IMR-90 (cell line): ENCODE results near the gene DEK. TPM values are rescaled to one million over a fixed set of nuclear protein-coding genes. Genes with fewer than 3 reads are reported as not detected.

Experiments used
- ATAC-seq: fragments of 200-7000 bp; cut with Tn5 transposase; 2 replicates; pipeline ENCODE4 v1.9.1; 2020; ENCODE audit warnings: low read depth, mild to moderate bottlenecking, moderate library complexity
- BruUV-seq: library from RNA; stranded (reverse); fragments of 400-500 nt; replicated peaks from 2 replicates; lab custom pipeline; 2021; lab: Mats Ljungman, UMichigan
- CTCF ChIA-PET: fragments of 300-600 bp; formaldehyde crosslinking; extraction: SDS; loops from one replicate; lab custom pipeline; 2021; ENCODE audit warnings: antibody characterized with exemption; lab: Yijun Ruan, JAX
- POLR2A ChIA-PET: fragments of 300-600 bp; sonication (Branson Sonifier 250); formaldehyde crosslinking; loops from one replicate; lab custom pipeline; 2022; ENCODE audit warnings: antibody characterized with exemption; ENCODE audit not compliant: unreplicated experiment; lab: Charles Lee
- DNase-seq: peaks from one replicate; pipeline ENCODE4 v3.0.0; 2013
- H2AFZ ChIP-seq: replicated peaks from 2 replicates; pipeline ENCODE3; 2013; ENCODE audit warnings: low read length, mild to moderate bottlenecking; ENCODE audit not compliant: poor library complexity
- H2AK5ac ChIP-seq: 2 replicates; pipeline ENCODE4 v1.6.1; 2013; ENCODE audit warnings: low read depth, low read length, inconsistent platforms
- H2AK9ac ChIP-seq: replicated peaks from 2 replicates; pipeline ENCODE3; 2013; ENCODE audit warnings: mild to moderate bottlenecking, low read depth, low read length, moderate library complexity; ENCODE audit not compliant: poor library complexity
- H2BK120ac ChIP-seq: 2 replicates; pipeline ENCODE4 v1.6.1; 2013; ENCODE audit warnings: low read depth, low read length, inconsistent platforms
- H2BK15ac ChIP-seq: 3 replicates; pipeline ENCODE4 v1.6.1; 2013; ENCODE audit warnings: low read depth, low read length, inconsistent platforms
- H2BK20ac ChIP-seq: 2 replicates; pipeline ENCODE4 v1.6.1; 2013; ENCODE audit warnings: low read depth, mild to moderate bottlenecking, inconsistent platforms, low read length, moderate library complexity
- H2BK5ac ChIP-seq: 2 replicates; pipeline ENCODE4 v1.6.1; 2013; ENCODE audit warnings: mild to moderate bottlenecking, low read depth, low read length, inconsistent platforms; ENCODE audit not compliant: poor library complexity, severe bottlenecking
- H3K14ac ChIP-seq: replicated peaks from 2 replicates; pipeline ENCODE4 v1.6.1; 2013; ENCODE audit warnings: low read depth, low read length, inconsistent platforms
- H3K18ac ChIP-seq: 2 replicates; pipeline ENCODE4 v1.6.1; 2013; ENCODE audit warnings: low read depth, low read length, control low read depth
- H3K23ac ChIP-seq: 2 replicates; pipeline ENCODE4 v1.6.1; 2013; ENCODE audit warnings: low read depth, low read length, inconsistent platforms
- H3K27ac ChIP-seq: 2 replicates; pipeline ENCODE4 v1.5.1; 2013; ENCODE audit warnings: mild to moderate bottlenecking, control low read depth, low read length; ENCODE audit not compliant: insufficient read depth
- H3K27me3 ChIP-seq: 2 replicates; pipeline ENCODE4 v1.6.1; 2013; ENCODE audit warnings: low read length; ENCODE audit not compliant: control insufficient read depth, insufficient read depth
- H3K36me3 ChIP-seq: 2 replicates; pipeline ENCODE4 v1.6.1; 2013; ENCODE audit warnings: low read length, mixed read lengths; ENCODE audit not compliant: control insufficient read depth, insufficient read depth
- H3K4ac ChIP-seq: 2 replicates; pipeline ENCODE4 v1.6.1; 2013; ENCODE audit warnings: low read depth, low read length, inconsistent platforms
- H3K4me1 ChIP-seq: 2 replicates; pipeline ENCODE4 v1.6.1; 2013; ENCODE audit warnings: low read length, mixed read lengths; ENCODE audit not compliant: control insufficient read depth, insufficient read depth
- H3K4me2 ChIP-seq: 2 replicates; pipeline ENCODE4 v1.6.1; 2013; ENCODE audit warnings: low read depth, mild to moderate bottlenecking, control low read depth, low read length, moderate library complexity
- H3K4me3 ChIP-seq: 2 replicates; pipeline ENCODE4 v1.5.1; 2013; ENCODE audit warnings: low read depth, mild to moderate bottlenecking, control low read depth, low read length, moderate library complexity; ENCODE audit not compliant: insufficient read depth
- H3K56ac ChIP-seq: 2 replicates; pipeline ENCODE4 v1.6.1; 2013; ENCODE audit warnings: low read length, inconsistent platforms; ENCODE audit not compliant: insufficient read depth; ENCODE audit errors: extremely low read depth
- H3K79me1 ChIP-seq, 2 experiments: 2 replicates each; pipeline ENCODE4 v1.6.1; 2013; ENCODE audit warnings: low read length in 2 of 2, inconsistent platforms in 1 of 2, low read depth in 1 of 2
- H3K9ac ChIP-seq: 2 replicates; pipeline ENCODE4 v1.6.1; 2013; ENCODE audit warnings: low read depth, low read length, control low read depth
- H3K9me1 ChIP-seq: 2 replicates; pipeline ENCODE4 v1.6.1; 2013; ENCODE audit warnings: low read length, inconsistent platforms; ENCODE audit not compliant: insufficient read depth
- H3K9me3 ChIP-seq: 2 replicates; pipeline ENCODE4 v1.6.1; 2013; ENCODE audit warnings: low read length; ENCODE audit not compliant: control insufficient read depth, insufficient read depth
- H4K20me1 ChIP-seq: 2 replicates; pipeline ENCODE4 v1.6.1; 2013; ENCODE audit warnings: low read length, inconsistent platforms; ENCODE audit not compliant: insufficient read depth
- H4K5ac ChIP-seq: 2 replicates; pipeline ENCODE4 v1.6.1; 2013; ENCODE audit warnings: mild to moderate bottlenecking, low read depth, low read length, control low read depth
- H4K8ac ChIP-seq, 2 experiments: 2 replicates each; pipeline ENCODE4 v1.6.1; 2013; ENCODE audit warnings: low read depth in 2 of 2, low read length in 2 of 2, control low read depth in 1 of 2, inconsistent platforms in 1 of 2
- H4K91ac ChIP-seq: 2 replicates; pipeline ENCODE4 v1.6.1; 2013; ENCODE audit warnings: low read depth, low read length, inconsistent platforms; ENCODE audit not compliant: insufficient read depth
- BHLHE40 ChIP-seq: fragments of 150-350 bp; IDR thresholded peaks from 2 replicates; pipeline ENCODE4 v1.6.1; 2016; ENCODE audit warnings: mild to moderate bottlenecking, low read depth, low read length
- FOS ChIP-seq: fragments of 150-350 bp; IDR thresholded peaks from 2 replicates; pipeline ENCODE4 v1.6.1; 2016; ENCODE audit warnings: low read depth, low read length
- MAFK ChIP-seq: IDR thresholded peaks from 2 replicates; pipeline ENCODE4 v1.6.1; 2012; ENCODE audit warnings: low read depth, low read length, improper control_type of control experiment
- MAZ ChIP-seq: IDR thresholded peaks from 2 replicates; pipeline ENCODE4 v1.6.1; 2012; ENCODE audit warnings: low read depth, mild to moderate bottlenecking, low read length, improper control_type of control experiment, moderate library complexity, borderline replicate concordance
- MXI1 ChIP-seq: IDR thresholded peaks from 2 replicates; pipeline ENCODE4 v1.6.1; 2012; ENCODE audit warnings: low read depth, mild to moderate bottlenecking, low read length, moderate library complexity, borderline replicate concordance
- NFE2L2 ChIP-seq: fragments of 150-350 bp; IDR thresholded peaks from 2 replicates; pipeline ENCODE4 v1.6.1; 2016; ENCODE audit warnings: low read depth, mild to moderate bottlenecking, low read length
- POLR2A ChIP-seq: IDR thresholded peaks from 2 replicates; pipeline ENCODE4 v1.6.1; 2012; ENCODE audit warnings: mild to moderate bottlenecking, low read depth, low read length
- RCOR1 ChIP-seq: IDR thresholded peaks from 2 replicates; pipeline ENCODE4 v1.6.1; 2012; ENCODE audit warnings: mild to moderate bottlenecking, low read length, improper control_type of control experiment; ENCODE audit not compliant: insufficient replicate concordance
- RFX5 ChIP-seq: IDR thresholded peaks from 2 replicates; pipeline ENCODE4 v1.8.0; 2012; ENCODE audit warnings: low read depth, mild to moderate bottlenecking, low read length, moderate library complexity
- SMC3 ChIP-seq: fragments of 150-350 bp; IDR thresholded peaks from 2 replicates; pipeline ENCODE4 v1.6.1; 2016; ENCODE audit warnings: low read depth, mild to moderate bottlenecking, antibody characterized with exemption, low read length, moderate library complexity
- WGBS, 2 experiments: methylation state at CpG; one replicate each; pipeline versions ENCODE4 v1.1.5 to v1.1.7; 2013; ENCODE audit warnings: missing lambda C conversion rate in 2 of 2; ENCODE audit not compliant: insufficient read length in 1 of 2; ENCODE audit errors: extremely low coverage in 2 of 2; 5-methylcytosine and 5-hydroxymethylcytosine counted together
- dilution Hi-C: fragments of 300-500 bp; cut with HindIII; formaldehyde crosslinking; loops from one replicate; pipeline ENCODE4 v1.14.3; 2018; ENCODE audit warnings: low sequenced_read_pairs; ENCODE audit not compliant: unreplicated experiment
- in situ Hi-C: fragments of 300-500 bp; cut with MboI; formaldehyde crosslinking; loops from 3 replicates; pipeline ENCODE4 v1.14.3; 2019; ENCODE audit warnings: low sequenced_read_pairs, inconsistent platforms, mixed read lengths
- intact Hi-C: fragments of 100-400 bp; cut with micrococcal nuclease; formaldehyde crosslinking; loops from 2 replicates; pipeline ENCODE4 v1.10.0; 2022
- polyA plus RNA-seq, 3 experiments: library from polyadenylated mRNA; depleted of rRNA; stranded (reverse); fragments of >200 nt; gene quantifications; 2 replicates each; pipeline ENCODE4 v1.2.3, GENCODE V29; 2012; ENCODE audit warnings: low replicate concordance in 1 of 3
- total RNA-seq: library from RNA; depleted of rRNA; stranded (reverse); fragments of >200 nt; gene quantifications from 2 replicates; pipeline ENCODE4 v1.2.3, GENCODE V29; 2012
- TF ChIP-seq, protein P1 (sequence below): fragments of 150-350 bp; IDR thresholded peaks from 2 replicates; pipeline ENCODE4 v1.6.1; 2016; ENCODE audit warnings: low read depth, mild to moderate bottlenecking, low read length, moderate library complexity, borderline replicate concordance

DEK gene
- total and polyA plus RNA-seq, 2 of the 4 experiments (the other 2 are of a cell fraction): 33.5 to 37.1 TPM

GRCh38 chr6:18253635-18254034, 10.7 kb downstream of the DEK start:
- Histone ChIP-seq H2BK15ac (no peak overlapping the region), H3K36me3 (peaks cover 29% of the 10 kb centered on the region), H3K9me1 (peaks cover 9% of the 10 kb centered on the region), H2BK120ac (no peak overlapping the region), H2AFZ (no peak overlapping the region), H3K9me3 (no peaks in the 10 kb centered on the region), H3K56ac (no peak overlapping the region), H4K91ac (no peak overlapping the region), H3K9ac (no peak overlapping the region), H4K20me1 (peaks cover 9% of the 10 kb centered on the region), H3K14ac (no peak overlapping the region), H3K4me1 (no peaks in the 10 kb centered on the region), H3K27me3 (no peaks in the 10 kb centered on the region), H2AK5ac (no peak overlapping the region), H3K23ac (no peak overlapping the region), H4K5ac (no peak overlapping the region), H4K8ac (no peak overlapping the region), H3K27ac (no peak overlapping the region), H3K4me2 (no peak overlapping the region), H2AK9ac (no peak overlapping the region), H2BK20ac (no peak overlapping the region), H3K79me1 (peaks cover 21 to 41% of the 10 kb centered on the region in 2 experiments), H3K4me3 (no peak overlapping the region), H3K18ac (no peak overlapping the region), H3K4ac (no peak overlapping the region), H2BK5ac (no peak overlapping the region)
- ATAC-seq (no peak), DNase-seq (no peak)
- intact Hi-C loops (no loop called here), dilution Hi-C loops (no loop called here), in situ Hi-C loops (no loop called here)
- TF ChIP-seq BHLHE40 (no peak), POLR2A (no peak), FOS (no peak), MXI1 (no peak), SMC3 (no peak), MAFK (no peak), RCOR1 (no peak), RFX5 (no peak), MAZ (no peak), NFE2L2 (no peak)
- TF ChIP-seq, protein P1, sequence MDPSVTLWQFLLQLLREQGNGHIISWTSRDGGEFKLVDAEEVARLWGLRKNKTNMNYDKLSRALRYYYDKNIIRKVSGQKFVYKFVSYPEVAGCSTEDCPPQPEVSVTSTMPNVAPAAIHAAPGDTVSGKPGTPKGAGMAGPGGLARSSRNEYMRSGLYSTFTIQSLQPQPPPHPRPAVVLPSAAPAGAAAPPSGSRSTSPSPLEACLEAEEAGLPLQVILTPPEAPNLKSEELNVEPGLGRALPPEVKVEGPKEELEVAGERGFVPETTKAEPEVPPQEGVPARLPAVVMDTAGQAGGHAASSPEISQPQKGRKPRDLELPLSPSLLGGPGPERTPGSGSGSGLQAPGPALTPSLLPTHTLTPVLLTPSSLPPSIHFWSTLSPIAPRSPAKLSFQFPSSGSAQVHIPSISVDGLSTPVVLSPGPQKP: no peak
- CTCF ChIA-PET: no interaction called here
- no TSS peak for BruUV-seq
- WGBS, 2 experiments: 94% methylated on average over 3 of the region's 5 CpGs; no CpG with 5 or more reads in 1 of the 2 experiments
- POLR2A ChIA-PET: no interaction called here
